GM21619 (cell line): ENCODE results near the gene SORL1-AS1.
"Not testable (repeated sequence)": the region's sequence is repeated elsewhere in the genome, so short reads cannot be mapped to it uniquely, and the experiment has no call there.

Experiments used
- ATAC-seq: cut with Tn5 transposase; IDR thresholded peaks from one replicate; pipeline ENCODE4 v1.9.1; 2021; ENCODE audit not compliant: unreplicated experiment

SORL1-AS1 gene

DNA sequence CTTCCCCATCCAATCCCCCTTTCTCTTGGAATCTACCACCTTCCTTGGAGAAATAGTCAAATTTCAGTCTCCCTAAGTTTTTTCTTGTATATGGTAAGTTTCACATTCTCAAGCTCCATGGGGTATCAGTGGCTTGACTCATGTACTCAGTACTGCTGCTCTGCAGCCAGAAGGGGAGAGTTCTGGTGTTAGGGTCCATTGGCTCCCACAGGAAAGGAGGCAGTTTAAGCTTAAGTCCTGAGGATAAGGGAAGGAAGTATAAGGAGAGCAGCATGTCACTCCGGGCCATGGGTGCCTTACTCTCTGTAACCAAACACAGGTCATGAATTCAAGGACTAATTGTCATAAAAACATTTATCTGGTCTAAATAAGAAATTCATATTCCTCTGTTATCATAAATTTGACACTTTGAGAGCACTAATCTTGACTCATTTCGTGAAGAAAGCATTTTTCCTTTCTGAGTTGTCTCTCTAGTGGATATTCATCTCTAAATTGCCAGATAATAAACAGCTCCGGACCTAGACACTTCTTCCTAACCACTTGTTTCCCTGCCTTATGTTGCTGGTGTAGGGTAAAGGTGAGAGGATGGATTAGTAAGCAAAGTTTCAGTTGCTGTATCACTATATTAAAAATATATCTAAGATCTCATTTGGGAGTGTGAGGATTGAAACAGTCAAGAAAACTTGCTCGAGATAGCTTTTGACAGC, 20.8 kb downstream of the SORL1-AS1 start:
- ATAC-seq, result no peak

GRCh38 chr11:121429556-121429955, 23.2 kb downstream of the SORL1-AS1 start:
- no peak for ATAC-seq

- ATAC-seq, result no peak
These were observed 25.4 kb downstream of the SORL1-AS1 start for GRCh38 chr11:121427400-121427744.

DNA sequence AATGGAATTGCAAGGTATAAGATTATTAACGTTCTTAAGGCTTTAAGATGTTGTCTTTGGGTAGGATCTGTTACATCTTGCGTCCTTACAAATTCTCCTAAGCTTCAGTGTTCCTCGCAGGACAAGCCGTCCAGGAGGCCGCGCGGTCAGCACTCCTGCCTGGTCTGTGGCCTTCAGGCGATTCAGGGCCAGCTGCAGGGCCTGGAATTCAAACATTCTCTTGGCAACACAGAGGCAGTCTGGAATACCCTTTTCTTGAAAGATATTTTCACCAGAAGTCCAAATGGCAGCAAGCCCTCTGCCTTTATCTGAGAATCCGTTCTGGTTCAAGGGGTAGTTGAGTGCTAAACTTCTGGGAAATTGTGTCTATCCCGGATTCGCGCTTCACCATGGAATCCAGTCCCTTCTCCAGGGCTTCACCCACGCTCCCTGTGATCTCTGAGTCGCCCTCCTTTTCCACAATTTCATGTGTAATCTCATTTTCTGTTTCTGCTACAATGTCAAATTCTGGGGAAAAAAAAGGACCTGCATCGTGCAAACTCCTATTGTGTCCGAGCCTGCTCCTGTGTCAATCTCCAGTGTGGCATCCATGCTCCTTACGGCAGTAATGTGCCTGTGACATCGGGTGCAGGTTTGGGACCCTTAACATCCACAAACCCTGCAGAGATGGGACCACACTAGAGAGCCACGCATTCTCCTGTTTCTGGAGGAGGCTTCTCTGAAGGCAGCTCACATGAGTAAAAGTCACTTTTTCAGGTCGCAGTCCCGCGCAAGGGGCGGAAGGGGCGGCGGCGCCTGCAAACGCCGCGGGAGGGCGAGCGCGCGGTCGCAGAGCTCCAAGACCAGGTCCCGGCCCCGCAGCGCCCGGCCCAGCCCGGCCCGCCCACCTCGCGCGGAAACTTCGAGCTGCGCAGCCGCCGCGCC, 26.0 kb downstream of the SORL1-AS1 start:
- ATAC-seq, result no peak

- ATAC-seq, result no peak
These were observed 26.9 kb downstream of the SORL1-AS1 start for GRCh38 chr11:121425828-121426227.

DNA sequence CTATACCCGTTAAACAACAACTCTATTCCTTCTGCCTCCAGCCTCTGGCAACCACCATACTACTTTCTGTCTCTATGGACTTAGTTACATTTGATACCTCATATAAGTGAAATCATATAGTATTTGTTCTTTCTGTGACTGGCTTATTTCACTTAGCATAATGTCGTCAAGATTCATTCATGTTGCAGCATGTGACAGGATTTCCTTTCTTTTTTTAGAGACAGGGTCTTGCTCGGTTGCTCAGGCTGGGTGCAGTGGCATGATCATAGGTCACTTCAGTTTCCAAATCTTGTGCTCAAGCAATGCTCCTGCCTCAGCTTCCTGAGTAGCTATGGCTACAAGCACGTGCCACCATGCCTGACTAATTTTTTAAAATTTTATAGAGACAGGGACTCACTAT, 30.1 kb downstream of the SORL1-AS1 start:
- ATAC-seq, result peak; percentile 43

- no peak for ATAC-seq
These were observed 31.4 kb downstream of the SORL1-AS1 start for GRCh38 chr11:121421149-121421901.

DNA sequence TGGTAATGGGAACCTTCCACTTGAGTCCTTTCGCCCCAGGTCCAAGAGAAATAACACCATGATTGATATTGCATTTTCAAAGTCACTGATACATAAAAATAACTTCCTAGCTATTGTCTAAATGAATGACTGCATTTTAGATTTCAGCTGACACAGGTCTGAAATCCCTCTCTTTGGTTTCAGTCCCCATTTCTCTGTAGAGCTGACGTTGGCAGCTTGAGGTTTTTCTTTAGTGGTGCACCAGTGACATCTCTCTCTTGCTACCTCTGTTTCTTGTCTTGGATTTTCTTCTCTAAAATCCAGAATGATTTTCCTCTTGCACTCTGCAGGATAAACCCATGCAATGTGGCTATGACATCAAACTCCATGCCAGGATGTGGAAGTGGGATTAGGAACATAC, 32.4 kb downstream of the SORL1-AS1 start:
- no peak for ATAC-seq

DNA sequence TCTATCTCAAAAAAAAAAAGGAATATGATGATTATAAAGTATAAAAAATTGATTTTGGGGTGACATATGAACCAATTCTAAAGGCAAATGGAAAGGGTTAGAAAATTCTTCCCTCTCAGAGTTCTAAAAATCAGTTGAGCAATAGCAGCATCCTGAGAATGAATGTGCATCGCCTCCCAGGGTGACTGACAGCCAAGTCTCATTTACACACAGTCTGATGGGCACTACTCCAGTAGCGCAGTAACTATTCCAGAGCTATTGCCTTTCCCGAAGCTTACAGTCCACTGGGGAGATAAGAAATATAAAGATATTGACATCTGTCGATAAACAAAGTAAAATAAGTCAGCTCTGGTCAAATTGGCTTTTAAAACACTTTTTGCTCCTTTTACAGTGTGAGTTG, 32.9 kb downstream of the SORL1-AS1 start:
- ATAC-seq, result no peak

GRCh38 chr11:121418625-121419114, 34.1 kb downstream of the SORL1-AS1 start:
- no peak for ATAC-seq

DNA sequence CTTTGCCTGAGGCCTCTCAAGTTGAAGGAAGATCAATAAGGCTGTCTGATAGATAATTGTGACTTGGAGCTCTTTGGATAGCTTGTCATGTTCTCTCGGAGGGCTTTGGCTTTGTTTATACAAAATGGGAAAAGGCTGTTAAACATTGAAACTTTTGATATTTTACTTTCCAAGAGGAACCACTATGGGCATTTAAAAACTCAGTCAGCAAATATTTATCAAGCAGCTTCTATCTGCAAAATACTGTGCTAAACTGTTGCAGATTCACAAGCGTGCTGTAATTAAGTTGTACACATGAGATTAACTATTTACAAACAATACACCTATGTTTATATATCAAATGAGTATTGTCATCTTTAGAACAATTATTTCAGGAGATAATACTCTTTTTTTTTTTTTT, 35.2 kb downstream of the SORL1-AS1 start:
- ATAC-seq, result no peak

DNA sequence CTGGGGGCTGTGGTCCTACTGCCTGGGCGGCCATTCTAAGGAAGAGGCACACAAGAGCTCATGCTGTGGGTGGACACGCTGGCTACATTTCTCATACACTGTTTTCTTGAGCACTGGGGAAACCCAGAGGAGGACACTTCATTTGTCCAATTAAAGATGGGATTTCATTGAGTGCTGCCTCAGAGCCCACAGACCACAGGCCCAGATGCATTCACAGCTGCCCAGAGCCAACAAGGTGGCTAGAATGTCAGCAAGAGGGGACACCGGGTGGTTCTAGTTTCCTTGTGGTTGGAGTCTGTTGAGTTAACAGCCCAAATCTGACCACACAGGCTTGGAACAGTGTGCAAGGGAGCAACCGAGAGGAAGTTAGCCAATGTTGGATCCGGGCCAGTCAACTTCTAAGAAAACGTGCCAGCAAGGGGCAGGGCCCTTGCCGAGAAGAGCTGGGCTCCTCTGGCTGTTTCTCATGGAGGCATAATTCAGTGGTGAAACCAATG, 35.7 kb downstream of the SORL1-AS1 start:
- ATAC-seq, result peak; percentile 74

- ATAC-seq, result no peak
These were observed 36.9 kb downstream of the SORL1-AS1 start for GRCh38 chr11:121415856-121416255.

- ATAC-seq, result no peak
These were observed 38.4 kb downstream of the SORL1-AS1 start for GRCh38 chr11:121414141-121414913.

DNA sequence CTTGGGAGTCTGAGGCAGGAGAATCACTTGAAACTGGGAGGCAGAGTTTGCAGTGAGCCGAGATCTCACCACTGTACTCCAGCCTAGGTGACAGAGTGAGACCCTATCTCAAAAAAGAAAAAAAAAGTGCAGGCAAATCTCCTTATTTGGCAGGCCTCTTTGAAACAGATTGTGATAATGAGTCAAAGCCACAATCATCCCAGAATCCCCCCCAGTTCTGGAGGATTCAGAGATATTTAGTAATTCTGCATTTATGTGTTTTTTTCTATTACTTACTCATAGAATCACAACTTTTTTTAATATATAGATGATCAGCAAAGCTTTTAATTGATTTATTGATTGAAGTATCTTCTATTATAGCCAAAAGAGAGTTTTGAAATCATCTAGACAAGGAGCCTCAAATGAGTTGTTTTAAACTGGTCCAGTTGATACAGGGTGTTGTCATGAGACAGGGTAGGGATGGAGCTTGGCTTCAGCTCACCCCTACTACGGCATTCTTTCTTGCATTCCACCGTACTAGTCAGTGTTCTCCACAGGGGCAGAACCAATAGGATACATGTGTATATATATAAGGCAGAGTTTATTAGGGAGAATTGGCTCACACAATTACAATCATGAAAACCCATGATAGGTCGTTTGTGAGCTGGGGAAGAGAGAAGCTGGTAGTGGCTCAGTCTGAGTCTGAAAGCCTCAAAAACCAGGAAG, 39.9 kb downstream of the SORL1-AS1 start:
- no peak for ATAC-seq

- no peak for ATAC-seq
These were observed 40.7 kb downstream of the SORL1-AS1 start for GRCh38 chr11:121412000-121412587.

DNA sequence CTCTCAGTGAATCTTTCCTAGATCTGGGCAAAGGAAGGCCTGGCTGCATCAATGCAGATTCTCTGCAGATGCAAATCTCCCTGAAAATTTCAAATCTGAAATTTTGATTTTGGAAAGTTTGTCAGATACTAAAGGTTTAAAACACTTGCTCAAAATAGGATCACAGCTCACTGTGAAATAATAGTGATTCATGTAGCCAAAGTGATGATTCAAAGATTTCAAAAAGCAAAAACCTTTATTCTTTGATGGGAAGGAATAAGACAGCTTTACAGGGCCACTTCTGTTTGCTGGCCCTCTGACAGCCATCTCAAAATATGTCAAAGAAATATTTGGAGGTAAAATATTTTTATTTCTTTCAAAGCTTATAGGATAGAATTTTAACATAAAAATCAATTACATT, 41.4 kb downstream of the SORL1-AS1 start:
- not testable (repeated sequence) for ATAC-seq

DNA sequence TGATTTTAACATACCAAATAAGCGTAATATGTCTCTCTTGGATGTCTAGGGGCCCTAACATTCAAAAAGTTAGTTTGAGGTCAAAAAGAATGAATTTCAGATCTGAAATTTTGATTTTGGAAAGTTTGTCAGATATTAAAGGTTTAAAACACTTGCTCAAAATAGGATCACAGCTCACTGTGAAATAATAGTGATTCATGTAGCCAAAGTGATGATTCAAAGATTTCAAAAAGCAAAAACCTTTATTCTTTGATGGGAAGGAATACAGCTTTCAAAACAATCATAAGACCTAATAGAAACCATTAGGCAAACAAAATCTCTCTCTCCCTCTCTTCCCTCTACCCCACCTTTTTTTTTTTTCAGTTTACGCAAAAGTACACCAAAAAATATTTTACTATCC, 42.7 kb downstream of the SORL1-AS1 start:
- ATAC-seq, result not testable (repeated sequence)

DNA sequence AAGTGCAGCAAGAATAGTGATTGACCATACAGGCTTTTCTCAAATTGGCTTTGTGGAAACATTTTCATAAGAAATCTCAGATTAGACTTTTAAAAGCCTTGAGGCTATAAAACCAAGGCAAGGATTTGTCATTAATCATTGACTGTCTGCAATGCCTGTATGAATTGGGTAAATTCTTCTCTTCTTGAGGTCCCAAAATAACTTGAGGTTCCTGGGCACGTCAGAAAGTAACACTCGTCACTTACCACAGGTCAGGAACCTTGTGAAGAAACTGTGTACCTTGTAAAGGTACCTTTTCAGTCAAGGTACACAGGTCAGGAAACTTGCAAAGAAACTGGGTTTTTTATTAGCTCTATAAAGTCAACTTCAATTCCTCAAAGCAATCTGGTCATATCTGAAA, 43.9 kb downstream of the SORL1-AS1 start:
- no peak for ATAC-seq
